CD14-positive monocyte (primary cell): ENCODE data around the gene ATP2B1. TPM values are rescaled to one million over a fixed set of nuclear protein-coding genes. Genes with fewer than 3 reads are reported as not detected.

Experiments
- DNase-seq, 3 donors: peaks; one replicate each; pipeline ENCODE4 v3.0.0-alpha.2; 2011 to 2022
- H2AFZ ChIP-seq: 2 replicates; pipeline ENCODE4 v1.6.0; 2012; ENCODE audit warnings: mild to moderate bottlenecking, low read depth, low read length, inconsistent platforms; ENCODE audit not compliant: insufficient read depth, poor library complexity, severe bottlenecking
- H3K27ac ChIP-seq, 2 donors: 1 replicate in 1 of 2; 2 replicates in 1 of 2; pipeline ENCODE4 v1.5.1; 2012 to 2013; ENCODE audit warnings: low read length in 2 of 2, control low read depth in 1 of 2, inconsistent platforms in 1 of 2, low read depth in 1 of 2, mild to moderate bottlenecking in 1 of 2
- H3K27me3 ChIP-seq, 2 donors: one replicate each; pipeline versions ENCODE4 v1.6.0 to v1.6.1; 2011 to 2013; ENCODE audit warnings: low read length in 2 of 2; ENCODE audit not compliant: control insufficient read depth in 2 of 2, insufficient read depth in 2 of 2
- H3K36me3 ChIP-seq, 2 donors: replicated peaks in 1 of 2; 1 replicate in 1 of 2; 2 replicates in 1 of 2; pipeline versions ENCODE4 v1.5.1 to v1.6.1; 2012 to 2013; ENCODE audit warnings: low read length in 2 of 2, control low read depth in 1 of 2, inconsistent platforms in 1 of 2, mild to moderate bottlenecking in 1 of 2; ENCODE audit not compliant: insufficient read depth in 2 of 2, control insufficient read depth in 1 of 2
- H3K4me1 ChIP-seq, 2 donors: 1 replicate in 1 of 2; 2 replicates in 1 of 2; pipeline versions ENCODE4 v1.5.1 to v1.6.1; 2012 to 2013; ENCODE audit warnings: low read length in 2 of 2, control low read depth in 1 of 2, inconsistent platforms in 1 of 2, mild to moderate bottlenecking in 1 of 2, moderate library complexity in 1 of 2; ENCODE audit not compliant: insufficient read depth in 2 of 2, control insufficient read depth in 1 of 2
- H3K4me2 ChIP-seq: replicated peaks from 2 replicates; pipeline ENCODE3; 2012; ENCODE audit warnings: low read length, moderate library complexity, mild to moderate bottlenecking; ENCODE audit not compliant: poor library complexity, severe bottlenecking; ENCODE audit errors: extremely low read depth
- H3K4me3 ChIP-seq, 3 experiments: fragments of 200-600 bp in 1 of 3; sonication (generic) in 1 of 3; replicated peaks in 1 of 3; 1 replicate in 2 of 3; 2 replicates in 1 of 3; pipeline ENCODE4 v1.5.1; 2011 to 2013; ENCODE audit warnings: low read length in 3 of 3, mild to moderate bottlenecking in 3 of 3, control low read depth in 2 of 3, low read depth in 2 of 3, inconsistent platforms in 1 of 3, moderate library complexity in 1 of 3
- H3K79me2 ChIP-seq: 2 replicates; pipeline ENCODE4 v1.6.0; 2012; ENCODE audit warnings: mild to moderate bottlenecking, control low read depth, inconsistent platforms, low read length, moderate library complexity; ENCODE audit not compliant: insufficient read depth
- H3K9ac ChIP-seq: 2 replicates; pipeline ENCODE4 v1.6.0; 2017; ENCODE audit warnings: low read length, mild to moderate bottlenecking; ENCODE audit not compliant: insufficient read depth, poor library complexity, severe bottlenecking
- H3K9me3 ChIP-seq, 2 donors: replicated peaks in 1 of 2; 1 replicate in 1 of 2; 2 replicates in 1 of 2; pipeline versions ENCODE4 v1.5.1 to v1.6.1; 2012 to 2013; ENCODE audit warnings: low read length in 2 of 2, control low read depth in 1 of 2; ENCODE audit not compliant: control insufficient read depth in 1 of 2, insufficient read depth in 1 of 2
- H4K20me1 ChIP-seq: 2 replicates; pipeline ENCODE4 v1.6.0; 2012; ENCODE audit warnings: mild to moderate bottlenecking, low read length, control low read depth, moderate library complexity; ENCODE audit not compliant: insufficient read depth
- H3K27ac Mint-ChIP-seq, 7 donors: one replicate each; pipeline ENCODE4 v1.8.0; 2020; ENCODE audit warnings: mild to moderate bottlenecking in 7 of 7, mixed read lengths in 7 of 7, moderate library complexity in 6 of 7, inconsistent platforms in 2 of 7
- H3K27me3 Mint-ChIP-seq, 3 donors: one replicate each; pipeline ENCODE4 v1.8.0; 2021 to 2022; ENCODE audit warnings: low read depth in 3 of 3, mild to moderate bottlenecking in 3 of 3, mixed read lengths in 3 of 3, moderate library complexity in 3 of 3, inconsistent platforms in 1 of 3
- H3K36me3 Mint-ChIP-seq, 2 donors: one replicate each; pipeline ENCODE4 v1.8.0; 2020; ENCODE audit warnings: mixed read lengths in 2 of 2, inconsistent platforms in 1 of 2, mild to moderate bottlenecking in 1 of 2
- H3K4me1 Mint-ChIP-seq: one replicate; pipeline ENCODE4 v1.8.0; 2020; ENCODE audit warnings: mild to moderate bottlenecking, mixed read lengths
- H3K4me3 Mint-ChIP-seq, 2 donors: one replicate each; pipeline ENCODE4 v1.8.0; 2020; ENCODE audit warnings: mild to moderate bottlenecking in 2 of 2, mixed read lengths in 2 of 2, moderate library complexity in 1 of 2
- H3K9me3 Mint-ChIP-seq, 7 donors: one replicate each; pipeline ENCODE4 v1.8.0; 2020 to 2022; ENCODE audit warnings: mixed read lengths in 7 of 7, mild to moderate bottlenecking in 6 of 7, moderate library complexity in 6 of 7, inconsistent platforms in 2 of 7
- CTCF ChIP-seq: fragments of 200-600 bp; IDR thresholded peaks from one replicate; pipeline ENCODE4 v1.8.0; 2022; ENCODE audit warnings: antibody characterized with exemption, mild to moderate bottlenecking
- WGBS: methylation state at CpG from one replicate; pipeline ENCODE4 v1.1.5; 2013; ENCODE audit warnings: missing lambda C conversion rate; ENCODE audit not compliant: insufficient coverage; 5-methylcytosine and 5-hydroxymethylcytosine counted together
- intact Hi-C, 2 donors: fragments of 100-400 bp; cut with micrococcal nuclease; formaldehyde crosslinking; loops; one replicate each; pipeline versions ENCODE4 v1.15.0 to v1.15.1; 2023
- polyA plus RNA-seq, 3 donors: library from polyadenylated mRNA; depleted of rRNA in 1 of 3; unstranded in 2 of 3; stranded (reverse) in 1 of 3; fragments of 300-500 nt in 2 of 3; fragments of >200 nt in 1 of 3; fragmentation: Illumina TruSeq in 2 of 3; gene quantifications; 1 replicate in 2 of 3; 2 replicates in 1 of 3; pipeline ENCODE4 v1.2.3, GENCODE V29; 2012 to 2021

ATP2B1 gene
- polyA plus RNA-seq, 3 donors: 35.9 to 59.3 (median 53.9) TPM

- Mint-ChIP-seq H3K4me3 (no peak overlapping the region), H3K27ac (no peak overlapping the region), H3K4me1 (peaks cover 14% of the 10 kb centered on the region), H3K9me3 (no peaks in the 10 kb centered on the region), H3K36me3 (peaks cover 28 to 41% of the 10 kb centered on the region in 2 donors), H3K27me3 (peaks cover 0 to 2% (median 1%) of the 10 kb centered on the region in 3 donors)
- intact Hi-C loops: no loop called here
- Histone ChIP-seq H3K4me1 (no peaks in the 10 kb centered on the region), H3K4me2 (no peak overlapping the region), H3K27me3 (no peaks in the 10 kb centered on the region), H3K27ac (no peak overlapping the region), H3K36me3 (no peaks in the 10 kb centered on the region), H3K79me2 (peaks cover 80% of the 10 kb centered on the region), H3K4me3 (no peak overlapping the region), H3K9me3 (no peaks in the 10 kb centered on the region), H2AFZ (no peak overlapping the region), H4K20me1 (peaks cover 100% of the 10 kb centered on the region), H3K9ac (no peak overlapping the region)
- no peak for DNase-seq
- TF ChIP-seq CTCF: no peak
- no CpG with 5 or more reads among the region's 2 CpGs for WGBS
These were observed 35.0 kb downstream of the ATP2B1 start for GRCh38 chr12:89673603-89674002.

GRCh38 chr12:89672589-89672979, 36.1 kb downstream of the ATP2B1 start:
- Histone ChIP-seq H3K27me3 (no peaks in the 10 kb centered on the region), H4K20me1 (peaks cover 100% of the 10 kb centered on the region), H3K27ac (no peak overlapping the region), H3K36me3 (no peaks in the 10 kb centered on the region), H3K9ac (no peak overlapping the region), H3K4me1 (no peaks in the 10 kb centered on the region), H3K4me3 (no peak overlapping the region), H2AFZ (no peak overlapping the region), H3K4me2 (no peak overlapping the region), H3K9me3 (no peaks in the 10 kb centered on the region), H3K79me2 (peaks cover 79% of the 10 kb centered on the region)
- DNase-seq: no peak
- Mint-ChIP-seq H3K9me3 (no peaks in the 10 kb centered on the region), H3K27me3 (peaks cover 0 to 2% (median 1%) of the 10 kb centered on the region in 3 donors), H3K27ac (no peak overlapping the region), H3K4me1 (peaks cover 13% of the 10 kb centered on the region), H3K36me3 (peaks cover 32 to 45% of the 10 kb centered on the region in 2 donors), H3K4me3 (no peak overlapping the region)
- intact Hi-C loops: no loop called here
- no peak for TF ChIP-seq CTCF
- 80% methylated on average over 1 of the region's 2 CpGs for WGBS
